Activated CD8-positive, alpha-beta memory T cell treated with anti-CD3 and anti-CD28 coated beads, Interleukin-2, amount 10 ng/mL, durations not matched to agents 7 days and 5 days (primary cell): ENCODE results near the gene ERN2. TPM values are rescaled to one million over a fixed set of nuclear protein-coding genes. Genes with fewer than 3 reads are reported as not detected.
A peak's percentile ranks its signal among the peaks of the same experiment; 100 is the strongest.

Experiments
- ATAC-seq: fragments of 150-1000 bp; cut with Tn5 transposase; one replicate; pipeline ENCODE4 v1.10.0; 2021; ENCODE audit warnings: moderate library complexity
- CTCF ChIA-PET: fragments of 350-600 bp; sonication (Branson Sonifier 250); formaldehyde crosslinking; loops from one replicate; lab custom pipeline; 2021; ENCODE audit warnings: antibody characterized with exemption; lab: Charles Lee
- DNase-seq: peaks from one replicate; pipeline ENCODE4 v3.0.0-alpha.2; 2020
- H3K27ac Mint-ChIP-seq: one replicate; pipeline ENCODE4 v1.8.0; 2021; ENCODE audit warnings: mild to moderate bottlenecking, mixed read lengths
- H3K27me3 Mint-ChIP-seq: one replicate; pipeline ENCODE4 v1.8.0; 2021; ENCODE audit warnings: mixed read lengths
- H3K36me3 Mint-ChIP-seq: one replicate; pipeline ENCODE4 v1.8.0; 2021; ENCODE audit warnings: mild to moderate bottlenecking, mixed read lengths
- H3K4me1 Mint-ChIP-seq: one replicate; pipeline ENCODE4 v1.8.0; 2021; ENCODE audit warnings: mixed read lengths
- H3K4me3 Mint-ChIP-seq: one replicate; pipeline ENCODE4 v1.8.0; 2021; ENCODE audit warnings: mild to moderate bottlenecking, moderate library complexity, mixed read lengths
- H3K9me3 Mint-ChIP-seq: one replicate; pipeline ENCODE4 v1.8.0; 2022; ENCODE audit warnings: low read depth, mixed read lengths
- total RNA-seq, 2 experiments: library from RNA; stranded (reverse); gene quantifications; one replicate each; pipeline ENCODE4 v1.2.3, GENCODE V29; 2021

ERN2 gene
- total RNA-seq, 2 experiments from 2014 or later = not detected

- Mint-ChIP-seq H3K27ac (no peak overlapping the region), H3K36me3 (no peaks in the 10 kb centered on the region), H3K9me3 (peaks cover 22% of the 10 kb centered on the region), H3K4me1 (no peaks in the 10 kb centered on the region), H3K4me3 (no peak overlapping the region), H3K27me3 (peaks cover 16% of the 10 kb centered on the region)
- CTCF ChIA-PET = no interaction called here
- ATAC-seq (no peak), DNase-seq (no peak)
Observed at GRCh38 chr16:23705517-23705902, 7.5 kb downstream of the ERN2 start.

GRCh38 chr16:23704772-23705516 is 8.1 kb downstream of the ERN2 start:
- CTCF ChIA-PET = no interaction called here
- Mint-ChIP-seq H3K4me1 (no peaks in the 10 kb centered on the region), H3K4me3 (no peak overlapping the region), H3K9me3 (peaks cover 18% of the 10 kb centered on the region), H3K27me3 (peaks cover 13% of the 10 kb centered on the region), H3K36me3 (no peaks in the 10 kb centered on the region), H3K27ac (no peak overlapping the region)
- DNase-seq = no peak
- no peak for ATAC-seq

- no peak overlapping the region for H3K4me3 Mint-ChIP-seq
- no peaks in the 10 kb centered on the region for H3K36me3 Mint-ChIP-seq
- peaks cover 14% of the 10 kb centered on the region for H3K4me1 Mint-ChIP-seq
- no peak for ATAC-seq
- no peak overlapping the region for H3K27ac Mint-ChIP-seq
- DNase-seq = no peak
- CTCF ChIA-PET = no interaction called here
- peaks cover 9% of the 10 kb centered on the region for H3K9me3 Mint-ChIP-seq
- peaks cover 11% of the 10 kb centered on the region for H3K27me3 Mint-ChIP-seq
Observed at GRCh38 chr16:23702951-23703350, 10.1 kb downstream of the ERN2 start.

GRCh38 chr16:23701045-23701444 is 12.0 kb downstream of the ERN2 start:
- Mint-ChIP-seq H3K4me1 (peaks cover 14% of the 10 kb centered on the region), H3K4me3 (no peak overlapping the region), H3K9me3 (peaks cover 9% of the 10 kb centered on the region), H3K27ac (no peak overlapping the region), H3K27me3 (peaks cover 11% of the 10 kb centered on the region), H3K36me3 (no peaks in the 10 kb centered on the region)
- no peak for ATAC-seq
- DNase-seq = no peak
- CTCF ChIA-PET = interaction anchor here (1.0 to 1.2 kb wide), 2 partner anchors 8 to 27 kb away, joined by 3 read pairs; no protein-coding TSS in a partner anchor

- peaks cover 9% of the 10 kb centered on the region for H3K9me3 Mint-ChIP-seq
- no peak overlapping the region for H3K4me3 Mint-ChIP-seq
- DNase-seq = no peak
- H3K27me3 Mint-ChIP-seq = peaks cover 11% of the 10 kb centered on the region
- CTCF ChIA-PET = interaction anchor here (1.0 to 1.2 kb wide), 2 partner anchors 9 to 28 kb away, joined by 3 read pairs; no protein-coding TSS in a partner anchor
- ATAC-seq = no peak
- H3K27ac Mint-ChIP-seq = no peak overlapping the region
- H3K36me3 Mint-ChIP-seq = no peaks in the 10 kb centered on the region
- peaks cover 14% of the 10 kb centered on the region for H3K4me1 Mint-ChIP-seq
Observed at GRCh38 chr16:23700509-23700908, 12.5 kb downstream of the ERN2 start.

GRCh38 chr16:23700093-23700492 is 12.9 kb downstream of the ERN2 start:
- Mint-ChIP-seq H3K36me3 (no peaks in the 10 kb centered on the region), H3K27me3 (peaks cover 11% of the 10 kb centered on the region), H3K9me3 (peaks cover 9% of the 10 kb centered on the region), H3K4me3 (no peak overlapping the region), H3K4me1 (peaks cover 14% of the 10 kb centered on the region), H3K27ac (no peak overlapping the region)
- DNase-seq (no peak), ATAC-seq (no peak)
- CTCF ChIA-PET = interaction anchor here (1.2 kb wide), 1 partner anchor 28 kb away, joined by 3 read pairs; no protein-coding TSS in a partner anchor

GRCh38 chr16:23699100-23699499 is 13.9 kb downstream of the ERN2 start:
- Mint-ChIP-seq H3K27me3 (peaks cover 11% of the 10 kb centered on the region), H3K27ac (no peak overlapping the region), H3K9me3 (peaks cover 9% of the 10 kb centered on the region), H3K4me1 (peaks cover 14% of the 10 kb centered on the region), H3K36me3 (no peaks in the 10 kb centered on the region), H3K4me3 (no peak overlapping the region)
- CTCF ChIA-PET = no interaction called here
- DNase-seq = peak; percentile 66
- peak; percentile 77 for ATAC-seq

- H3K4me3 Mint-ChIP-seq = no peak overlapping the region
- H3K27ac Mint-ChIP-seq = no peak overlapping the region
- H3K9me3 Mint-ChIP-seq = no peaks in the 10 kb centered on the region
- ATAC-seq = no peak
- DNase-seq = no peak
- H3K4me1 Mint-ChIP-seq = peaks cover 14% of the 10 kb centered on the region
- CTCF ChIA-PET = interaction anchor here (1.4 kb wide), 1 partner anchor 9 kb away, joined by 5 read pairs; no protein-coding TSS in a partner anchor
- H3K36me3 Mint-ChIP-seq = peaks cover 10% of the 10 kb centered on the region
- H3K27me3 Mint-ChIP-seq = no peaks in the 10 kb centered on the region
Observed at GRCh38 chr16:23695756-23696155, 17.3 kb downstream of the ERN2 start.

GRCh38 chr16:23694644-23695373 is 18.2 kb downstream of the ERN2 start:
- DNase-seq = no peak
- ATAC-seq = no peak
- peaks cover 14% of the 10 kb centered on the region for H3K4me1 Mint-ChIP-seq
- H3K36me3 Mint-ChIP-seq = peaks cover 17% of the 10 kb centered on the region
- no peak overlapping the region for H3K27ac Mint-ChIP-seq
- no peaks in the 10 kb centered on the region for H3K27me3 Mint-ChIP-seq
- H3K9me3 Mint-ChIP-seq = no peaks in the 10 kb centered on the region
- CTCF ChIA-PET = interaction anchor here (0.6 to 1.4 kb wide), 2 partner anchors 8 to 146 kb away, joined by 3 to 5 read pairs; no protein-coding TSS in a partner anchor
- H3K4me3 Mint-ChIP-seq = no peak overlapping the region

GRCh38 chr16:23694265-23694643 is 18.8 kb downstream of the ERN2 start:
- H3K27ac Mint-ChIP-seq = no peak overlapping the region
- H3K27me3 Mint-ChIP-seq = no peaks in the 10 kb centered on the region
- H3K4me1 Mint-ChIP-seq = peaks cover 11% of the 10 kb centered on the region
- no peaks in the 10 kb centered on the region for H3K9me3 Mint-ChIP-seq
- CTCF ChIA-PET = interaction anchor here (0.6 kb wide), 1 partner anchor 147 kb away, joined by 3 read pairs; no protein-coding TSS in a partner anchor
- ATAC-seq (no peak), DNase-seq (no peak)
- H3K36me3 Mint-ChIP-seq = peaks cover 22% of the 10 kb centered on the region
- H3K4me3 Mint-ChIP-seq = no peak overlapping the region

GRCh38 chr16:23692190-23692837 is 20.7 kb downstream of the ERN2 start:
- H3K27me3 Mint-ChIP-seq = no peaks in the 10 kb centered on the region
- ATAC-seq = no peak
- CTCF ChIA-PET = interaction anchor here (0.5 to 1.5 kb wide), 2 partner anchors 16 to 36 kb away, joined by 3 read pairs; no protein-coding TSS in a partner anchor

GRCh38 chr16:23691483-23692189 is 21.4 kb downstream of the ERN2 start:
- Mint-ChIP-seq H3K4me3 (no peak overlapping the region), H3K4me1 (peaks cover 2% of the 10 kb centered on the region), H3K27me3 (no peaks in the 10 kb centered on the region), H3K9me3 (no peaks in the 10 kb centered on the region), H3K27ac (no peak overlapping the region), H3K36me3 (peaks cover 46% of the 10 kb centered on the region)
- no peak for ATAC-seq
- CTCF ChIA-PET = no interaction called here
- DNase-seq = no peak

More at GRCh38 chr16:23692190-23692837, 20.7 kb downstream of the ERN2 start:
- H3K36me3 Mint-ChIP-seq = peaks cover 40% of the 10 kb centered on the region
- no peak for DNase-seq
- H3K4me1 Mint-ChIP-seq = no peaks in the 10 kb centered on the region
- no peak overlapping the region for H3K27ac Mint-ChIP-seq
- H3K9me3 Mint-ChIP-seq = no peaks in the 10 kb centered on the region
- no peak overlapping the region for H3K4me3 Mint-ChIP-seq
